ENCODE results near the gene SEC16B.

GRCh38 chr1:177937174-177937770, 32.6 kb downstream of the SEC16B start:
- TF ChIP-seq CTCF (IDR thresholded peaks at IDR 0.05; ENCODE audit: insufficient read depth, low read length, poor library complexity, severe bottlenecking) (no peak), EZH2phosphoT487 (conservative IDR thresholded peaks at IDR 0.05; ENCODE audit: low read length) (no peak)

All from SU-DHL-6 (cell line).